Activated naive CD8-positive, alpha-beta T cell treated with anti-CD3 and anti-CD28 coated beads for 36 hours (primary cell): ENCODE data around the gene AP1B1. TPM values are rescaled to one million over a fixed set of nuclear protein-coding genes. Genes with fewer than 3 reads are reported as not detected.
A peak's percentile ranks its signal among the peaks of the same experiment; 100 is the strongest.
"Not testable (repeated sequence)": the region's sequence is repeated elsewhere in the genome, so short reads cannot be mapped to it uniquely, and the experiment has no call there.

Experiments
- DNase-seq: peaks from one replicate; pipeline ENCODE4 v3.0.0; 2021
- H3K27ac Mint-ChIP-seq: one replicate; pipeline ENCODE4 v1.8.0; 2022; ENCODE audit warnings: mild to moderate bottlenecking, moderate library complexity, mixed read lengths
- H3K27me3 Mint-ChIP-seq: one replicate; pipeline ENCODE4 v1.8.0; 2022; ENCODE audit warnings: mild to moderate bottlenecking, mixed read lengths
- H3K36me3 Mint-ChIP-seq: one replicate; pipeline ENCODE4 v1.8.0; 2021; ENCODE audit warnings: mild to moderate bottlenecking, mixed read lengths
- H3K4me1 Mint-ChIP-seq: one replicate; pipeline ENCODE4 v1.8.0; 2021; ENCODE audit warnings: mixed read lengths
- H3K4me3 Mint-ChIP-seq: one replicate; pipeline ENCODE4 v1.8.0; 2022; ENCODE audit warnings: mild to moderate bottlenecking, moderate library complexity, mixed read lengths
- H3K9me3 Mint-ChIP-seq: one replicate; pipeline ENCODE4 v1.8.0; 2022; ENCODE audit warnings: mixed read lengths
- total RNA-seq, 2 experiments: library from RNA; stranded (reverse); gene quantifications; one replicate each; pipeline ENCODE4 v1.2.3, GENCODE V29; 2021

AP1B1 gene
- total RNA-seq, 2 experiments from 2014 or later, result 66.5 to 72.0 TPM

GRCh38 chr22:29377979-29378378 lies 10.4 kb downstream of the AP1B1 start:
- Mint-ChIP-seq H3K9me3 (no peaks in the 10 kb centered on the region), H3K4me1 (peaks cover 23% of the 10 kb centered on the region), H3K27me3 (no peaks in the 10 kb centered on the region), H3K27ac (no peak overlapping the region), H3K36me3 (peaks cover 30% of the 10 kb centered on the region), H3K4me3 (no peak overlapping the region)
- DNase-seq, result no peak

- H3K27ac Mint-ChIP-seq, H3K27me3 Mint-ChIP-seq, DNase-seq, H3K4me3 Mint-ChIP-seq, H3K9me3 Mint-ChIP-seq: not testable (repeated sequence)
- Mint-ChIP-seq H3K36me3 (peaks cover 31% of the 10 kb centered on the region), H3K4me1 (peaks cover 14% of the 10 kb centered on the region)
Measured at GRCh38 chr22:29376705-29377104, 11.7 kb downstream of the AP1B1 start.

DNA sequence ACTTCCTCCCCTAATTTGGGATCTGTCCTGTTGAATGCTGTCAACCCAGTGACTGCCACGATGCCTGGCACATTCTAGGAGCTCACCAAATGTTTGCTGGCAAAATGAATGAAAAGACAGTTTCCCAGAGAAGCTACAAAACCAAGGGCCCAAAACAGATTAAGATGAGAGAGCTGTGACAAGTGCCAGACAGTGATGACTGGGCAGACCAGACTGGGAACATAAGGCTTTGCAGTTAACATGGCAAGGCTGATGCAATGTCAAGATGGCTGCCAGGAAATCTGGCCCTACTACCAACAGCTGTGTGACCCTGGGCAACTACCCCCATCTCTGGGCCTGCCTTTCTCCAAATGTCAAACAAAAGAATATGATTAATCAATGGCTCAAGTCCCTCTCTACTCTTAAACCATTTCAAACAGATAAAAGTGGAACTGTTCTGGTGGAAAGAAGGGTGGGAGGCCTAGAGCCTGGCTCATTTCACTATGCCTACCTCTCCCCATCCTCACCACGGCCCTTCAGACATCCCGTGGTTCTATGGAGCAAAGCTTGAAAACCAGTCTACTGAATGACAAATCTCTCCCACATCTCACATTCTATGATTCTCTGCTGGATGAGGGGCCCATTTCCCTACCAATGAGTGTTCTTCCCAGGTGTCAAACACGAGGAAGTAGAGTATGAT lies 12.8 kb downstream of the AP1B1 start:
- Mint-ChIP-seq H3K27ac (peak overlapping the region; percentile 85), H3K4me3 (no peak overlapping the region), H3K27me3 (no peaks in the 10 kb centered on the region), H3K9me3 (no peaks in the 10 kb centered on the region), H3K36me3 (peaks cover 31% of the 10 kb centered on the region), H3K4me1 (peaks cover 17% of the 10 kb centered on the region)
- no peak for DNase-seq

GRCh38 chr22:29374806-29375205 lies 13.6 kb downstream of the AP1B1 start:
- Mint-ChIP-seq H3K4me1 (peaks cover 17% of the 10 kb centered on the region), H3K36me3 (peaks cover 27% of the 10 kb centered on the region), H3K27ac (peak overlapping the region; percentile 85)
- H3K27me3 Mint-ChIP-seq, DNase-seq, H3K4me3 Mint-ChIP-seq, H3K9me3 Mint-ChIP-seq: not testable (repeated sequence)

- no peak overlapping the region for H3K27ac Mint-ChIP-seq
- H3K4me1 Mint-ChIP-seq, result peaks cover 19% of the 10 kb centered on the region
- peaks cover 27% of the 10 kb centered on the region for H3K36me3 Mint-ChIP-seq
- no peak for DNase-seq
- H3K27me3 Mint-ChIP-seq, result no peaks in the 10 kb centered on the region
- no peak overlapping the region for H3K4me3 Mint-ChIP-seq
- H3K9me3 Mint-ChIP-seq, result no peaks in the 10 kb centered on the region
Measured at GRCh38 chr22:29374401-29374800, 14.0 kb downstream of the AP1B1 start.

DNA sequence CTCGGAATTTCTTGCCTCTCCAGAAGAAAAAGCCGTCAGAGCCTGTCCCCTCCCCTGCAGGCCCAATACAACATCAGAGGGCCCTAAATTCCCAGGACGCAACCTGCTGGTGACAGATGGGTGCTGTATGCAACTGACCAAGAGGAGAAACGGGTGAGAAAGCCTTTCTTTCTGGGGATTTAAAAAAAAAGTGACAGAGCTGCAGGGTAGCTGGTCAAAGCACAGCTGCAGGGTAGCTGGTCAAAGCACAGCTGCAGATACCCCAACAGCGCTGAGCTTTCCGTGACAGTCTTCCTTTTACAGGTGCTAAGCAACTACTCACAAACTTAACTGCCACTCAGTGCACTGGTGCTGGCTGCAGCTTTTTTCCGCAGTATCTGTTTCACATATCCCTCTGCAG lies 17.8 kb downstream of the AP1B1 start:
- Mint-ChIP-seq H3K9me3 (no peaks in the 10 kb centered on the region), H3K4me1 (peaks cover 15% of the 10 kb centered on the region), H3K4me3 (no peak overlapping the region), H3K27ac (no peak overlapping the region), H3K36me3 (peaks cover 19% of the 10 kb centered on the region), H3K27me3 (no peaks in the 10 kb centered on the region)
- no peak for DNase-seq

DNA sequence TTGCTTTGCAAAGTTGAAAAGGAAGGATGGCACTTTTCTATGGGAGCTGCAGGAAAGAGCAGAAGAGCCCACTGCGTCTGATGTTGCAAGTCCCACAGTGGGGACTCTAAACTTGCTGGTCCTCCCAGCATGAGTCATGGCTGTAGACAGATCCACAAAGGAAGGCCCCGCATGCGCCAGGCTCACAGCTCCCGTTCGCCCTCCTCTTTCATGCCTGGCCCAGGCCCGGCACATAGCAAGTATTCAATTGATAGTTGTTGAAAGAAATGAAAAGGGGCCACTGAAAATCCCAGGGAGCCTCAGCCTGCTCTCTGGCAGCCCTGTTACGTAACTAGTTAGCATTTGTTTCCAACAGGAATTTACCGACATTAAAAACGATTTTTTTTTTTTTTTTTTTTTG lies 18.9 kb downstream of the AP1B1 start:
- Mint-ChIP-seq H3K4me3 (no peak overlapping the region), H3K36me3 (peaks cover 12% of the 10 kb centered on the region), H3K9me3 (no peaks in the 10 kb centered on the region), H3K4me1 (peaks cover 11% of the 10 kb centered on the region), H3K27me3 (no peaks in the 10 kb centered on the region), H3K27ac (no peak overlapping the region)
- no peak for DNase-seq

DNA sequence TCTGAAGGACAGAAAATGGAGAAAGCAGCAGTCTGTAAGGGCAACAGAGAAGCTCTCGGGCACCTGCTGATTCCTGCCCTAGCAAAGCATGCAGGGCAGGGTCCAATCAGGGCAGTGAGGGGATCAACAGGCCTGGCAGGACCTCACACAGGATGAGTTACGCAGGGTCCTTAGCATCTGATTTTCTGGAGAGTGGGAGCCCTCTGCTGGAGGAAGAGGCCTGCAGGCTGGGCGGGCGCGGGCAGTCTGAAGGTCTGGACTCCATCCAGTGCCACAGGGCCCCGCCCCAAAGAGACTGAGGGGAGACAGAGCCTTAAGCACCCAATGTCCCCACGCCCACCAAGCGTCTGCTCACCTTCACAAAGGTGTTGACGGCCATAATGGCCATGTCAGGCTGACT lies 28.9 kb downstream of the AP1B1 start:
- Mint-ChIP-seq H3K9me3 (no peaks in the 10 kb centered on the region), H3K4me1 (no peaks in the 10 kb centered on the region), H3K27me3 (no peaks in the 10 kb centered on the region), H3K27ac (no peak overlapping the region), H3K36me3 (peaks cover 10% of the 10 kb centered on the region), H3K4me3 (no peak overlapping the region)
- no peak for DNase-seq

DNA sequence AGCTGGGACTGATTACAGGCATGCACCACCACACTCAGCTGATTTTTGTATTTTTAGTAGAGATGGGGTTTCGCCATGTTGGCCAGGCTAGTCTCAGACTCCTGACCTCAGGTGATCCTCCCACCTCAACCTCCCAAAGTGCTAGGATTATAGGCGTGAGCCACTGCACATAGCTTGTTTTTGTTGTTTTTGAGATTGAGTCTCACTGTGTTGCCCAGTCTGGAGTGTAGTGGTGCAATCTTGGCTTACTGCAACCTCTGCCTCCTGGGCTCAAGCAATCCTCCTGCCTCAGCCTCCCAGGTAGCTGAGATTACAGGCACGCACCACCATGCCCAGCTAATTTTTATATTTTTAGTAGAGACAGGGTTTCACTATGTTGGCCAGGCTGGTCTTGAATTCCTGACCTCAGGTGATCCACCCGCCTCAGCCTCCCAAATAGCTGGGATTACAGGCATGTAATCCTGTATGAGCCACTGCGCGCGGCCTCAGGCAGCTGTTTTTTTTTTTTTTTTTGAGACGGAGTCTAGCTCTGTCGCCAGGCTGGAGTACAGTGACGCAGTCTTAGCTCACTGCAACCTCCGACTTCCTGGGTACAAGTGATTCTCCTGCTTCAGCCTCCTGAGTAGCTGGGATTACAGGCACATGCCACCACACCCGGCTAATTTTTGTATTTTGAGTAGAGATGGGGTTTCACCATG lies 31.0 kb downstream of the AP1B1 start:
- H3K27ac Mint-ChIP-seq, H3K9me3 Mint-ChIP-seq, DNase-seq, H3K4me3 Mint-ChIP-seq, H3K27me3 Mint-ChIP-seq, H3K4me1 Mint-ChIP-seq, H3K36me3 Mint-ChIP-seq: not testable (repeated sequence)

- DNase-seq, result no peak
- Mint-ChIP-seq H3K4me3 (no peak overlapping the region), H3K4me1 (no peaks in the 10 kb centered on the region), H3K36me3 (peaks cover 17% of the 10 kb centered on the region), H3K27me3 (no peaks in the 10 kb centered on the region), H3K27ac (no peak overlapping the region), H3K9me3 (no peaks in the 10 kb centered on the region)
Measured at GRCh38 chr22:29353860-29354259, 34.5 kb downstream of the AP1B1 start.

DNA sequence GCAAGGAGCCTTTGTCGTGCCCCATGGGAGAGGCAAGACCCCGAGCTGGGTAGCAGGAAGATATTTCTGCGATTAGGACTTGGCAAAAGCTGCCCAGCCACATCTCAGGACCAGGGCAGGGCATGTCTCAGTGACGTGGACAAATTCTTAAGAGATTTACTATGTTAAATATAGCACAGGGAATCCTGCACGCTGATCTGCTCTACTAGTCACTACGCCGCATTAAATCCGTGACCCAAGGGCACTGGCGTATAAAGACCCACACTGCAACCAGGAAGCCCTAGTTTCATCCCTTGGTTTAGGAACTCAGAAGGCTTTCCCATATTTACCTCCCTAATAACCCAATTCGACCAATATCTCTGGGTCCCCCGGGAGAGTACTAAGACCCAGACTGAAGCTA lies 35.1 kb downstream of the AP1B1 start:
- DNase-seq, result no peak
- Mint-ChIP-seq H3K9me3 (no peaks in the 10 kb centered on the region), H3K36me3 (peaks cover 18% of the 10 kb centered on the region), H3K27ac (no peak overlapping the region), H3K4me3 (no peak overlapping the region), H3K27me3 (no peaks in the 10 kb centered on the region), H3K4me1 (no peaks in the 10 kb centered on the region)

DNA sequence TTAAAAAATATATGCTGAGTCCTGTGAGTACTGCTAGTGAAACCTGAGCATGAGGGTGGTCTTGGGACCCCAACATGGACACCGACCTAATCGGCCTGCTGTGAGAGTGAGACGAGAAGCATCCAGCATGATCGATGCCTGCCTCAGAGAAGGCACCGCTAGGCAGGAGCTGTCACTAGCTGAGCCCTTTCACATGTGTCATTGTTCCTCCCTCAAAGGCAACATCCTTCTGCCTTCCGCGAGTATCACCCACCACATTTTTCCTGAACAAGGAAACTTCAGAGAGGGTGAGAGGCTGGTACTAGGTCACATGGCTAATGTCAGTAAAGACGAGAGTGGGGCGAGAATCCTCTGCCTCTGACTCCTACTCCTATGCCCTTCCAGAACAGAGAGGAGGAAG lies 35.6 kb downstream of the AP1B1 start:
- Mint-ChIP-seq H3K36me3 (peaks cover 13% of the 10 kb centered on the region), H3K9me3 (no peaks in the 10 kb centered on the region), H3K4me3 (no peak overlapping the region), H3K27me3 (no peaks in the 10 kb centered on the region), H3K4me1 (no peaks in the 10 kb centered on the region), H3K27ac (no peak overlapping the region)
- no peak for DNase-seq

- H3K27ac Mint-ChIP-seq, result no peak overlapping the region
- H3K36me3 Mint-ChIP-seq, result peaks cover 13% of the 10 kb centered on the region
- no peak overlapping the region for H3K4me3 Mint-ChIP-seq
- DNase-seq, result no peak
- H3K9me3 Mint-ChIP-seq, result no peaks in the 10 kb centered on the region
- no peaks in the 10 kb centered on the region for H3K4me1 Mint-ChIP-seq
- no peaks in the 10 kb centered on the region for H3K27me3 Mint-ChIP-seq
Measured at GRCh38 chr22:29351891-29352290, 36.5 kb downstream of the AP1B1 start.

GRCh38 chr22:29351042-29351441 lies 37.3 kb downstream of the AP1B1 start:
- no peaks in the 10 kb centered on the region for H3K9me3 Mint-ChIP-seq
- H3K27ac Mint-ChIP-seq, result no peak overlapping the region
- peaks cover 13% of the 10 kb centered on the region for H3K36me3 Mint-ChIP-seq
- no peaks in the 10 kb centered on the region for H3K27me3 Mint-ChIP-seq
- no peaks in the 10 kb centered on the region for H3K4me1 Mint-ChIP-seq
- no peak overlapping the region for H3K4me3 Mint-ChIP-seq
- DNase-seq, result no peak

DNA sequence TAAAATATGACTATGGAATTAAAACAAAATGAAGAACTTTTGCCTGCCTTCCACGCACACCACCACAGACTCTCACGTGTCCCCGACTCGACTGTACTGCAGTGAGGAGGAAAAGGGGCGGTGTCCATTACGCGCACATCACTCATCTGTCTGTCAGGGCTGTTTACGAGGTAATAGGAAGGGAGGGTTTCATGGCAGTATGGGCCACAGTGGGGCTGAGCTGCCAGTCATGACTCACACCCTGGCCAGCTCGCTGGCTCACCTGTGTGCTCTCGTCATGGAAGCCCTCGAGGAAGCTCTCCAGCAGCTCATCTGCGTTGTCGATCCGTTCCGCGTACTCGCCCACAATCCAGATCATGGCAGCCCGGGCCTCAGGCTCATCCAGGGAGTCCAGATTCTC lies 39.4 kb downstream of the AP1B1 start:
- Mint-ChIP-seq H3K36me3 (peaks cover 10% of the 10 kb centered on the region), H3K4me3 (no peak overlapping the region)

DNA sequence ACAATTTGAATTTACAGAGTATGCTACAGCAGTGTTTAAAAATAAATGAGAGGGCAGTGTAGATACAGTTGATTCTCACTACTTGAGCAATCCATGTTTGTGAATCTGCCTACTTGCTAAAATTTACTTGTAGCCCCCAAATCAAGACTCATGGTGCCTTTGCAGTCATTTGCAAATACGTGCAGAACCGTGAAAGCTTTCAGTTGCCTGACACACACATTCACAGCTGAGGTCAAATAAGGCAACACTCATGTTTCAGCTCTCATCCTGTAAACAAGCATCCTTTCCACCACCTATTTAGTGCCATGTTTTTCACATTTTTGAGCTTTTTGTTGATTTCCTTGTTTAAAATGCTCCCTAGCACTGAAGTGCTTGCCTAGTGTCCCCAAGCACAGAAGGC lies 40.3 kb downstream of the AP1B1 start:
- Mint-ChIP-seq H3K27me3 (no peaks in the 10 kb centered on the region), H3K4me1 (no peaks in the 10 kb centered on the region), H3K4me3 (no peak overlapping the region), H3K27ac (no peak overlapping the region), H3K36me3 (peaks cover 9% of the 10 kb centered on the region), H3K9me3 (no peaks in the 10 kb centered on the region)
- no peak for DNase-seq

More for the DNA sequence above, 39.4 kb downstream of the AP1B1 start:
- H3K27me3 Mint-ChIP-seq, result no peaks in the 10 kb centered on the region
- no peaks in the 10 kb centered on the region for H3K4me1 Mint-ChIP-seq
- no peaks in the 10 kb centered on the region for H3K9me3 Mint-ChIP-seq
- H3K27ac Mint-ChIP-seq, result no peak overlapping the region
- no peak for DNase-seq
